Measurements from ENCODE around the gene DNAH14.
"Not testable (repeated sequence)": the region's sequence is repeated elsewhere in the genome, so short reads cannot be mapped to it uniquely, and the experiment has no call there.

Gene DNAH14

DNA sequence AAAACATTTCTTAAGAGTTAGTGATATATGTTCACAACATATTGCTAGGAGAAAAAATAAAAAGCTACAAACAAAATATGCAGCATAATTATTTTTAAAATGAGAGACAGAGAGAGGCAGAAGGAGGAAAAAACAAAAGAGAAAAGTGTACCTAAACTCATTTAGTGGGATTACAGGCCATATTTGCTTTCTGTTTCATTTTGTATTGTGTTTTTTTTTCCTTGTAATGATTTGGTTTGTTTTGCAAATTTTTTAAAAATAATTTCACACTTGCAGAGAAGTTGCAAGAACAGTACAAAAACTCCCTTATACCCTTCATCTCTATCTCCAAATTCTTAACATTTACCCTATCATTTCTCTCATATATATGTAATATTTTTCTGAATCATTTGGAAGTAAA is 433.3 kb downstream of the DNAH14 start:
- peaks cover 6% of the 10 kb centered on the region; the same call in 1 of the 2 replicates for H3K4me1 ChIP-seq (ENCODE audit: control insufficient read depth, insufficient read depth, low read length)
- no peak overlapping the region for H3K9ac ChIP-seq (ENCODE audit: low read length)
- H3K27me3 ChIP-seq (ENCODE audit: control insufficient read depth, insufficient read depth, low read length): peaks cover 28% of the 10 kb centered on the region
- H3K27ac ChIP-seq (ENCODE audit: low read depth, low read length): no peak overlapping the region
- H3K4me3 ChIP-seq (ENCODE audit: low read depth, low read length): no peak overlapping the region
- H3K36me3 ChIP-seq (ENCODE audit: control insufficient read depth, insufficient read depth, low read length): no peaks in the 10 kb centered on the region
- H3K9me3 ChIP-seq (ENCODE audit: control insufficient read depth, insufficient read depth, low read depth, low read length): no peaks in the 10 kb centered on the region

DNA sequence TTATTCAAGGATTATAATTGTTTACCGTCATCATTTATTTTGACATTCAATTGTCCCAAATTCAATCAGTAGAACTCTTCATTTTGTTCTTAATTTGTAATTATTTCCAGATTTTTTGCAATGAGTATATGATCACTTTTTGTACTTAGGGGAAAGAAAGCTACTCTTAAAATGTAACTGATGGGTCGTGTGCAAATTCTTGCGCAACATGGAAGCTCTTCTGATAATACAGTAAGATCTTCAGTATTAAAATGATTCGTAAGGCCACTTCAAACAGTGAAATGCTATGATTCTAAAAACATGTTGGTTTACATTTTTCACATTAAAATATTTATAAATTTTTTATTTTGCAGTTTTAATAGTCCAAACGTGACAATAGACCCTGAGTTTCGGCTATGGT is 435.0 kb downstream of the DNAH14 start:
- Histone ChIP-seq H3K27ac (ENCODE audit: low read depth, low read length) (no peak overlapping the region), H3K27me3 (ENCODE audit: control insufficient read depth, insufficient read depth, low read length) (peaks cover 38% of the 10 kb centered on the region), H3K9ac (ENCODE audit: low read length) (no peak overlapping the region), H3K4me1 (ENCODE audit: control insufficient read depth, insufficient read depth, low read length) (peaks cover 6% of the 10 kb centered on the region; the same call in 1 of the 2 replicates), H3K36me3 (ENCODE audit: control insufficient read depth, insufficient read depth, low read length) (no peaks in the 10 kb centered on the region), H3K9me3 (ENCODE audit: control insufficient read depth, insufficient read depth, low read depth, low read length) (no peaks in the 10 kb centered on the region), H3K4me3 (ENCODE audit: low read depth, low read length) (no peak overlapping the region)

DNA sequence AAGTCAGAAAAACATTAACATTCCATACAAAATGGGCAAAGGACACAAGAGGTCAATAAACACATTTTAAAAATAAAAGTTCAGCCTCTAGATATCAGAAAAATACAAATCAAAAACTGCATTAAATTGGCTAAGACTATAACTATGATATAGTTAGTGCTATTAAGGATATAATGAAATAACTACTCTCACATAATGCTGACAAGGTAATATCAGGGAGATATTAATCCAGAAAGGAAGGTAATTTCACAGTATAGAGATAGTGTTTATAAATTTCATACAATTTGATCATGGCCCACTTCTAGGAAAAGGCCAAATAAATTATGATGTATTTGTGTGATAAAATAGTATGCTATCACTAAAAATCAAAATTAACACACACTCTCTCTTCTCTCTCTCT is 436.5 kb downstream of the DNAH14 start:
- Histone ChIP-seq H3K4me1 (ENCODE audit: control insufficient read depth, insufficient read depth, low read length) (peaks cover 6% of the 10 kb centered on the region; the same call in 1 of the 2 replicates), H3K36me3 (ENCODE audit: control insufficient read depth, insufficient read depth, low read length) (no peaks in the 10 kb centered on the region), H3K9me3 (ENCODE audit: control insufficient read depth, insufficient read depth, low read depth, low read length) (no peaks in the 10 kb centered on the region), H3K27me3 (ENCODE audit: control insufficient read depth, insufficient read depth, low read length) (peaks cover 38% of the 10 kb centered on the region), H3K27ac (ENCODE audit: low read depth, low read length) (no peak overlapping the region), H3K4me3 (ENCODE audit: low read depth, low read length) (no peak overlapping the region), H3K9ac (ENCODE audit: low read length) (no peak overlapping the region)

- H3K4me3 ChIP-seq (ENCODE audit: low read depth, low read length): no peak overlapping the region
Measured at GRCh38 chr1:225366552-225366951, 437.1 kb downstream of the DNAH14 start.

GRCh38 chr1:225368036-225368552 is 438.6 kb downstream of the DNAH14 start:
- H3K27me3 ChIP-seq (ENCODE audit: control insufficient read depth, insufficient read depth, low read length): peaks cover 38% of the 10 kb centered on the region

More at GRCh38 chr1:225366552-225366951, 437.1 kb downstream of the DNAH14 start:
- Histone ChIP-seq H3K9ac (ENCODE audit: low read length) (no peak overlapping the region), H3K36me3 (ENCODE audit: control insufficient read depth, insufficient read depth, low read length) (no peaks in the 10 kb centered on the region), H3K4me1 (ENCODE audit: control insufficient read depth, insufficient read depth, low read length) (peaks cover 6% of the 10 kb centered on the region; the same call in 1 of the 2 replicates), H3K9me3 (ENCODE audit: control insufficient read depth, insufficient read depth, low read depth, low read length) (no peaks in the 10 kb centered on the region), H3K27ac (ENCODE audit: low read depth, low read length) (no peak overlapping the region), H3K27me3 (ENCODE audit: control insufficient read depth, insufficient read depth, low read length) (peaks cover 38% of the 10 kb centered on the region)

DNA sequence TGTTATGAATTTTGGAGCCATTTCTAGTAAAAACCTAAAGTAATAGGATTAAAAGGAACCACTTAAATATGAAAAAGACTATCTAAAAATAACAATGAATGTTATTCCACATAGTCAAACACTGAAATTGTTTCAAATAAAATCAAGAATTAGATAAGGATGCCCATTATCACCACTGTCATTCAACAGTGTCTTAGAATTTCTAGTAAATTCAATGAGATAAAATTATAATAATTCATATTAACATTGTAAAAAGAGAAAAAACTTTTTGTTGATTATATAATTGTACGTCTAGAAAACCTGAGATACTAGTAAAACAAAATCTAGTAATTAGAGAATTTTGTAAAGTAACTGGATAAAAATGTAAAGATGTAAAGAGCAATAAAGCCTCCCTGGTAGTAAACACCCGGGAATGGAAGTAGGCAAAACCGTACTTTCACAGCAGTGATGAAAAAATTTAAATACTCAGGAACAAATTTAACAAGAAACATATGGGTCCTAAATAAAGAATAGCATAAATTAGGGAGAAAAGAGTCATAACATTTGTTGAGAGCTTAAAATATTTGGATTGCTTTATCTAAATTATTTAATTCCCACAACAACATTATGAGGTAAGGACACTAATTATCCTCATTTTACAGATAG is 442.0 kb downstream of the DNAH14 start:
- 0 out of 2 replicates have a peak, but pooled peaks cover under 1% of the 10 kb centered on the region for H3K4me1 ChIP-seq (ENCODE audit: control insufficient read depth, insufficient read depth, low read length)
- H3K9me3 ChIP-seq (ENCODE audit: control insufficient read depth, insufficient read depth, low read depth, low read length): no peaks in the 10 kb centered on the region
- H3K9ac ChIP-seq (ENCODE audit: low read length): no peak overlapping the region
- no peaks in the 10 kb centered on the region for H3K36me3 ChIP-seq (ENCODE audit: control insufficient read depth, insufficient read depth, low read length)
- H3K4me3 ChIP-seq (ENCODE audit: low read depth, low read length): no peak overlapping the region
- no peak overlapping the region for H3K27ac ChIP-seq (ENCODE audit: low read depth, low read length)
- peaks cover 20% of the 10 kb centered on the region for H3K27me3 ChIP-seq (ENCODE audit: control insufficient read depth, insufficient read depth, low read length)

More at GRCh38 chr1:225368036-225368552, 438.6 kb downstream of the DNAH14 start:
- H3K36me3 ChIP-seq (ENCODE audit: control insufficient read depth, insufficient read depth, low read length): no peaks in the 10 kb centered on the region
- no peak overlapping the region for H3K9ac ChIP-seq (ENCODE audit: low read length)
- H3K4me3 ChIP-seq (ENCODE audit: low read depth, low read length): no peak overlapping the region
- H3K4me1 ChIP-seq (ENCODE audit: control insufficient read depth, insufficient read depth, low read length): peaks cover 6% of the 10 kb centered on the region; the same call in 1 of the 2 replicates
- H3K27ac ChIP-seq (ENCODE audit: low read depth, low read length): no peak overlapping the region
- H3K9me3 ChIP-seq (ENCODE audit: control insufficient read depth, insufficient read depth, low read depth, low read length): no peaks in the 10 kb centered on the region

- Histone ChIP-seq H3K27ac (ENCODE audit: low read depth, low read length) (no peak overlapping the region), H3K9ac (ENCODE audit: low read length) (no peak overlapping the region), H3K4me1 (ENCODE audit: control insufficient read depth, insufficient read depth, low read length) (peaks cover 1% of the 10 kb centered on the region; the same call in 1 of the 2 replicates), H3K9me3 (ENCODE audit: control insufficient read depth, insufficient read depth, low read depth, low read length) (no peaks in the 10 kb centered on the region), H3K4me3 (ENCODE audit: low read depth, low read length) (no peak overlapping the region), H3K36me3 (ENCODE audit: control insufficient read depth, insufficient read depth, low read length) (no peaks in the 10 kb centered on the region), H3K27me3 (ENCODE audit: control insufficient read depth, insufficient read depth, low read length) (peaks cover 6% of the 10 kb centered on the region)
Measured at GRCh38 chr1:225373155-225373554, 443.7 kb downstream of the DNAH14 start.

DNA sequence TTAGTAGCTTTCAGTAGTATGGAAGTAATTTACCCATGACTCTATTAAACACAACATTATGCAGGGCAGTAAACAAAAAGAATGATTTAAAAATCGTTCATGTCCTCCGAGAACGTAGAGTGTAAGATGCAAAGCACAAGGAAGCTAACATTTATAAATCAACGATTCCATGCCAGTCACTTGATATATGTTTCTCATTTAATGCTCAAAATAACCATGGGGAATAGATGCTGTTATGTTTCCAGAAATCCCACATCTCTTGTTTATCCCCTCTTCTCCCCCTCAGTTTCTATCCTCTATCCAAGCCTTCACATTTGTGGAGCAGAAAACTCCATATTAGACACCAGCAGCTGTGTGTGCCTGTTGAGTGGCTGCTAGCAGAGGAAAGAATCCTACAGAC is 445.5 kb downstream of the DNAH14 start:
- Histone ChIP-seq H3K4me3 (ENCODE audit: low read depth, low read length) (no peak overlapping the region), H3K4me1 (ENCODE audit: control insufficient read depth, insufficient read depth, low read length) (peaks cover 10% of the 10 kb centered on the region), H3K27ac (ENCODE audit: low read depth, low read length) (no peak overlapping the region), H3K9ac (ENCODE audit: low read length) (no peak overlapping the region), H3K27me3 (ENCODE audit: control insufficient read depth, insufficient read depth, low read length) (no peaks in the 10 kb centered on the region), H3K36me3 (ENCODE audit: control insufficient read depth, insufficient read depth, low read length) (no peaks in the 10 kb centered on the region), H3K9me3 (ENCODE audit: control insufficient read depth, insufficient read depth, low read depth, low read length) (no peaks in the 10 kb centered on the region)

GRCh38 chr1:225378880-225379279 is 449.4 kb downstream of the DNAH14 start:
- no peak overlapping the region for H3K9ac ChIP-seq (ENCODE audit: low read length)

GRCh38 chr1:225380691-225381090 is 451.2 kb downstream of the DNAH14 start:
- no peak overlapping the region for H3K9ac ChIP-seq (ENCODE audit: low read length)
- no peaks in the 10 kb centered on the region for H3K36me3 ChIP-seq (ENCODE audit: control insufficient read depth, insufficient read depth, low read length)
- no peak overlapping the region for H3K27ac ChIP-seq (ENCODE audit: low read depth, low read length)
- peaks cover 14% of the 10 kb centered on the region for H3K4me1 ChIP-seq (ENCODE audit: control insufficient read depth, insufficient read depth, low read length)
- H3K9me3 ChIP-seq (ENCODE audit: control insufficient read depth, insufficient read depth, low read depth, low read length): no peaks in the 10 kb centered on the region
- no peaks in the 10 kb centered on the region for H3K27me3 ChIP-seq (ENCODE audit: control insufficient read depth, insufficient read depth, low read length)
- no peak overlapping the region for H3K4me3 ChIP-seq (ENCODE audit: low read depth, low read length)

More at GRCh38 chr1:225378880-225379279, 449.4 kb downstream of the DNAH14 start:
- no peaks in the 10 kb centered on the region for H3K9me3 ChIP-seq (ENCODE audit: control insufficient read depth, insufficient read depth, low read depth, low read length)
- H3K4me1 ChIP-seq (ENCODE audit: control insufficient read depth, insufficient read depth, low read length): peaks cover 14% of the 10 kb centered on the region
- H3K27me3 ChIP-seq (ENCODE audit: control insufficient read depth, insufficient read depth, low read length): no peaks in the 10 kb centered on the region
- no peaks in the 10 kb centered on the region for H3K36me3 ChIP-seq (ENCODE audit: control insufficient read depth, insufficient read depth, low read length)
- H3K27ac ChIP-seq (ENCODE audit: low read depth, low read length): peak overlapping the region; percentile 52; the same call in 1 of the 2 replicates
- H3K4me3 ChIP-seq (ENCODE audit: low read depth, low read length): no peak overlapping the region

GRCh38 chr1:225386860-225387259 is 457.4 kb downstream of the DNAH14 start:
- H3K4me3 ChIP-seq (ENCODE audit: low read depth, low read length); H3K27me3 ChIP-seq (ENCODE audit: control insufficient read depth, insufficient read depth, low read length); H3K4me1 ChIP-seq (ENCODE audit: control insufficient read depth, insufficient read depth, low read length); H3K9ac ChIP-seq (ENCODE audit: low read length); H3K36me3 ChIP-seq (ENCODE audit: control insufficient read depth, insufficient read depth, low read length); H3K27ac ChIP-seq (ENCODE audit: low read depth, low read length); H3K9me3 ChIP-seq (ENCODE audit: control insufficient read depth, insufficient read depth, low read depth, low read length): not testable (repeated sequence)

Data from HUES6 (cell line).